Right ventricle myocardium inferior (tissue), 1 donor: ENCODE results near the gene SGPL1. TPM values are rescaled to one million over a fixed set of nuclear protein-coding genes. Genes with fewer than 3 reads are reported as not detected.
"Not testable (repeated sequence)": the region's sequence is repeated elsewhere in the genome, so short reads cannot be mapped to it uniquely, and the experiment has no call there.

Experiments used
- ATAC-seq: fragments of 200-7000 bp; cut with Tn5 transposase; one replicate; pipeline ENCODE4 v1.9.1; 2020; ENCODE audit warnings: mild to moderate bottlenecking, moderate library complexity
- DNase-seq: peaks from one replicate; pipeline ENCODE4 v3.0.0; 2021; ENCODE audit errors: missing footprints
- intact Hi-C: fragments of 100-400 bp; cut with DNase I; formaldehyde crosslinking; loops from one replicate; pipeline ENCODE4 v1.11.0; 2022
- total RNA-seq: library from RNA; stranded (reverse); fragmentation: NEBNext Ultra II Directional; extraction: Animal tissue kit (Norgen Biotek cat#: 25700); gene quantifications from one replicate; pipeline ENCODE4 v1.2.1, GENCODE V29; 2021
- donor health status: DM: no; HTN: yes; CAD: no; lungs with severe emphysema.

The SGPL1 gene
- total RNA-seq, 1 donor from 2014 or later: 13.1 TPM

- DNase-seq: no peak
- intact Hi-C loops: no loop called here
Measured at GRCh38 chr10:70909326-70909935, 93.7 kb downstream of the SGPL1 start.

GRCh38 chr10:70910486-70911341 is 95.0 kb downstream of the SGPL1 start:
- no peak for DNase-seq

More at GRCh38 chr10:70909326-70909935, 93.7 kb downstream of the SGPL1 start:
- no peak for ATAC-seq

GRCh38 chr10:70911386-70911785 is 95.6 kb downstream of the SGPL1 start:
- no peak for DNase-seq
- no peak for ATAC-seq
- intact Hi-C loops: no loop called here

More at GRCh38 chr10:70910486-70911341, 95.0 kb downstream of the SGPL1 start:
- intact Hi-C loops: no loop called here
- no peak for ATAC-seq

- peak; percentile 37 for DNase-seq
- ATAC-seq: no peak
- intact Hi-C loops: no loop called here
Measured at GRCh38 chr10:70912556-70912955, 96.8 kb downstream of the SGPL1 start.

GRCh38 chr10:70913191-70913892 is 97.6 kb downstream of the SGPL1 start:
- ATAC-seq (no peak), DNase-seq (peak; percentile 37)
- intact Hi-C loops: no loop called here

GRCh38 chr10:70913893-70914240 is 98.1 kb downstream of the SGPL1 start:
- DNase-seq (peak; percentile 16), ATAC-seq (no peak)
- intact Hi-C loops: no loop called here

GRCh38 chr10:70914316-70914864 is 98.6 kb downstream of the SGPL1 start:
- ATAC-seq (no peak), DNase-seq (no peak)
- intact Hi-C loops: no loop called here

GRCh38 chr10:70915206-70915605 is 99.5 kb downstream of the SGPL1 start:
- intact Hi-C loops: no loop called here
- DNase-seq (peak; percentile 11), ATAC-seq (no peak)

- ATAC-seq (no peak), DNase-seq (no peak)
- intact Hi-C loops: no loop called here
Measured at GRCh38 chr10:70915806-70916205, 100.1 kb downstream of the SGPL1 start.

GRCh38 chr10:70916241-70916640 is 100.5 kb downstream of the SGPL1 start:
- no peak for ATAC-seq
- intact Hi-C loops: no loop called here
- no peak for DNase-seq

GRCh38 chr10:70917226-70917625 is 101.5 kb downstream of the SGPL1 start:
- intact Hi-C loops: no loop called here
- DNase-seq (peak; percentile 14), ATAC-seq (no peak)

GRCh38 chr10:70917635-70918034 is 101.9 kb downstream of the SGPL1 start:
- peak; percentile 52 for DNase-seq
- intact Hi-C loops: no loop called here
- no peak for ATAC-seq

GRCh38 chr10:70918851-70919530 is 103.2 kb downstream of the SGPL1 start:
- intact Hi-C loops: no loop called here
- DNase-seq (peak; percentile 48), ATAC-seq (no peak)

GRCh38 chr10:70919906-70920305 is 104.2 kb downstream of the SGPL1 start:
- intact Hi-C loops: loop anchor here (10.0 kb wide), 1 partner anchor 225 kb away; no protein-coding TSS in a partner anchor
- DNase-seq: peak; percentile 31

GRCh38 chr10:70920519-70920918 is 104.8 kb downstream of the SGPL1 start:
- intact Hi-C loops: loop anchor here (10.0 kb wide), 1 partner anchor 224 kb away; no protein-coding TSS in a partner anchor
- ATAC-seq (no peak), DNase-seq (peak; percentile 31)

More at GRCh38 chr10:70919906-70920305, 104.2 kb downstream of the SGPL1 start:
- ATAC-seq: not testable (repeated sequence)

GRCh38 chr10:70921285-70921684 is 105.5 kb downstream of the SGPL1 start:
- DNase-seq: no peak
- no peak for ATAC-seq
- intact Hi-C loops: loop anchor here (10.0 kb wide), 1 partner anchor 224 kb away; no protein-coding TSS in a partner anchor

- intact Hi-C loops: loop anchor here (2.0 to 10.0 kb wide), 2 partner anchors 221 to 285 kb away; no protein-coding TSS in a partner anchor
- ATAC-seq: no peak
- DNase-seq: peak; percentile 23
Measured at GRCh38 chr10:70923696-70924095, 107.9 kb downstream of the SGPL1 start.
